ENCODE results near the gene DCPS.
"Not testable (repeated sequence)": the region's sequence is repeated elsewhere in the genome, so short reads cannot be mapped to it uniquely, and the experiment has no call there.

Gene DCPS

GRCh38 chr11:126362879-126363655, 59.2 kb downstream of the DCPS start:
- DNase-seq = no peak

- DNase-seq = no peak
Observed at GRCh38 chr11:126363706-126364248, 59.9 kb downstream of the DCPS start.

GRCh38 chr11:126364735-126365134, 60.9 kb downstream of the DCPS start:
- DNase-seq = not testable (repeated sequence)

GRCh38 chr11:126365508-126365907, 61.6 kb downstream of the DCPS start:
- not testable (repeated sequence) for DNase-seq

- no peak for DNase-seq
Observed at GRCh38 chr11:126366064-126366822, 62.4 kb downstream of the DCPS start.

- DNase-seq = not testable (repeated sequence)
Observed at GRCh38 chr11:126366823-126367654, 63.2 kb downstream of the DCPS start.

- not testable (repeated sequence) for DNase-seq
Observed at GRCh38 chr11:126367806-126368205, 63.9 kb downstream of the DCPS start.

- DNase-seq = not testable (repeated sequence)
Observed at GRCh38 chr11:126368336-126369119, 64.7 kb downstream of the DCPS start.

GRCh38 chr11:126370016-126370415, 66.2 kb downstream of the DCPS start:
- DNase-seq = no peak

GRCh38 chr11:126371595-126371994, 67.7 kb downstream of the DCPS start:
- DNase-seq = no peak

GRCh38 chr11:126373389-126374066, 69.7 kb downstream of the DCPS start:
- DNase-seq = not testable (repeated sequence)

- not testable (repeated sequence) for DNase-seq
Observed at GRCh38 chr11:126374562-126375300, 70.9 kb downstream of the DCPS start.

GRCh38 chr11:126375726-126376125, 71.9 kb downstream of the DCPS start:
- DNase-seq = peak; percentile 78

GRCh38 chr11:126378763-126379162, 74.9 kb downstream of the DCPS start:
- no peak for DNase-seq

- DNase-seq = no peak
Observed at GRCh38 chr11:126380909-126381308, 77.0 kb downstream of the DCPS start.

- DNase-seq = not testable (repeated sequence)
Observed at GRCh38 chr11:126381960-126382359, 78.1 kb downstream of the DCPS start.

- DNase-seq = not testable (repeated sequence)
Observed at GRCh38 chr11:126382641-126383040, 78.8 kb downstream of the DCPS start.

GRCh38 chr11:126383339-126384335, 79.8 kb downstream of the DCPS start:
- DNase-seq = no peak

GRCh38 chr11:126384449-126385070, 80.7 kb downstream of the DCPS start:
- DNase-seq = no peak

All from HCEC 1CT (cell line).